GM12878 (cell line): Measurements from ENCODE around the gene CEP131.

Source experiments
- EP300 ChIP-seq, 2 experiments: fragments of 150-350 bp in 1 of 2; IDR thresholded peaks; 2 replicates each; pipeline ENCODE4 v1.6.1; 2011 to 2012; ENCODE audit warnings: low read depth in 2 of 2, low read length in 2 of 2, borderline replicate concordance in 1 of 2, improper control_type of control experiment in 1 of 2, inconsistent platforms in 1 of 2; ENCODE audit not compliant: control insufficient read depth in 1 of 2
- EZH2 ChIP-seq: IDR thresholded peaks from 2 replicates; pipeline ENCODE4 v1.6.1; 2012; ENCODE audit warnings: low read depth, mild to moderate bottlenecking, control low read depth, inconsistent platforms, low read length, borderline replicate concordance; ENCODE audit not compliant: control insufficient read depth
- NRF1 ChIP-seq: conservative IDR thresholded peaks from 2 replicates; pipeline ENCODE4 v1.6.1; 2011; ENCODE audit warnings: mild to moderate bottlenecking, low read depth, low read length, improper control_type of control experiment
- POLR2AphosphoS5 ChIP-seq: IDR thresholded peaks from 2 replicates; pipeline ENCODE4 v1.6.1; 2011; ENCODE audit warnings: mild to moderate bottlenecking, low read length, inconsistent platforms
- REST ChIP-seq: IDR thresholded peaks from 2 replicates; pipeline ENCODE4 v1.6.1; 2012; ENCODE audit warnings: mild to moderate bottlenecking, low read depth, low read length
- SMC3 ChIP-seq: IDR thresholded peaks from 2 replicates; pipeline ENCODE4 v1.6.1; 2011; ENCODE audit warnings: low read length, improper control_type of control experiment, borderline replicate concordance
- SP1 ChIP-seq: IDR thresholded peaks from one replicate; pipeline ENCODE4 v1.6.1; 2011; ENCODE audit warnings: low read depth, low read length
- STAT1 ChIP-seq: fragments of 450-650 bp; conservative IDR thresholded peaks from 2 replicates; pipeline ENCODE4 v1.6.1; 2014; ENCODE audit warnings: antibody characterized with exemption, mild to moderate bottlenecking

GRCh38 chr17:81218991-81219390 lies 3.8 kb downstream of the CEP131 start:
- TF ChIP-seq NRF1 (no peak), EP300 (IDR thresholded peaks at IDR 0.05; ENCODE audit: borderline replicate concordance in 1 of 2, control insufficient read depth in 1 of 2, low read depth in 2 of 2, low read length in 2 of 2) (no peak), REST (no peak), EZH2 (no peak), STAT1 (no peak), POLR2AphosphoS5 (no peak), SMC3 (no peak), SP1 (no peak)
